ENCODE measurements around the gene ITIH1.

GRCh38 chr3:52819936-52820335 is 42.5 kb downstream of the ITIH1 start:
- no peak for TF ChIP-seq CTCF (IDR thresholded peaks at IDR 0.05)
- no peak for TF ChIP-seq POLR2A (IDR thresholded peaks at IDR 0.05)

All from body of pancreas (tissue), 4 donors.